GM19035 (cell line): ENCODE data around the gene KAT8.
"Not testable (repeated sequence)": the region's sequence is repeated elsewhere in the genome, so short reads cannot be mapped to it uniquely, and the experiment has no call there.

Experiments used
- ATAC-seq: cut with Tn5 transposase; IDR thresholded peaks from one replicate; pipeline ENCODE4 v1.9.1; 2021; ENCODE audit not compliant: unreplicated experiment

The KAT8 gene

GRCh38 chr16:31083556-31083955 lies 33.9 kb upstream of the KAT8 start:
- no peak for ATAC-seq

- ATAC-seq: no peak
Observed at GRCh38 chr16:31083981-31084380, 33.5 kb upstream of the KAT8 start.

GRCh38 chr16:31084584-31085302 lies 32.7 kb upstream of the KAT8 start:
- ATAC-seq: no peak

- no peak for ATAC-seq
Observed at GRCh38 chr16:31085411-31085810, 32.1 kb upstream of the KAT8 start.

- ATAC-seq: no peak
Observed at GRCh38 chr16:31085873-31086628, 31.4 kb upstream of the KAT8 start.

- no peak for ATAC-seq
Observed at GRCh38 chr16:31086629-31086906, 30.9 kb upstream of the KAT8 start.

DNA sequence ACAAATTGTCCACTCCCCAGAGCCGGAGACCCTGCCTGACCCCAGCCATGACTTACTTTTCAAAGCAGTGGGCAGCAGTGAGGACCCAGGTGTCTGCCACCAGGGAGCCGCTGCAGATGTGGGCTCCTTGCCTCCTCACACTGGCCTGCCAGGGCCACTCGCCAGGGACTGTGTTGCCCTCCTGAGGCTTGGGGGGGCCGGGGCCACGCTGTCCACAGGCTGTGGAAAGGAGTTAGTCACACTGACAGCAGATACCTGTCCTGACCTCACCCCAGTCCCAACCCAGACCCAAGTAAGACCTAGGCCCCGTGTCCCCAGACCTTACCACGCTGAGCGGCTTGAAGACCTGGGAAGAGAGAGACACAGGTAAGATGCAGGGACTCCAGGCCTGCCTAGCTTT lies 30.0 kb upstream of the KAT8 start:
- ATAC-seq: no peak

- ATAC-seq: no peak
Observed at GRCh38 chr16:31087971-31088370, 29.5 kb upstream of the KAT8 start.

DNA sequence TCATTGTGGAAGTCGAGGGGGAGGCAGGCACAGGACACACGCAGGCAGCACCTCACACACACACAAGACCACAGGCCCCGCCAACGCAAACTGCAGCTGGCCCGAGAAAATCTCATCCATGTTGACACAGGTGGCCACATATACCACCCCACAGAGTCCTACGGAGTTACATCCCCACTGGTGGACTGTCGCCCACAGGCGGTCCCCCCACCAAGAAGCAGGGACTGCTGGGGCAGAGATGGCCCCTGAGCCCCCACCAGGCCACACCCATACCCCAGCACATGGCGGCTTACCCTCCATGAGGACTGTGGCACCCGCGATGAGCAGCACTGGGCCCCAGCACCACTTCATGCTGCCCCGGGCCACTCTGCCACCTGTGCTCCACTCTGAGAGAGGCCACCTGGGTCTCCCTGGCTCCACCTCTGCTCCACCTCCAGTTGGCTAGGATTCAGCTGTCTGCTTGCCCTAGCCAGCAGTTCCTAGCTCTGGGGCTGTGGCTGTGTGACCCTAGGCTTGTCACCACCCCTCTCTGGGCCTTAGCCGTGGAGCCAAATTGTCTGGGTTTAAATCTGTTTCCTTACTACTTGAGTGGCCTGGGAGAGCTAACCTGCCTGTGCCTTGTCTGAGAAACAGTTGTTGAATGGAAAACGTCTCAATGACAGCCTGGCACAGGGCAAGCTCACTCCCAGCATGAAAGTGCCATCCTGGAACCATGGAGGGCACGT lies 28.8 kb upstream of the KAT8 start, which contains the start of gene PRSS53:
TSS of gene PRSS53 (minus strand) at position 485 of the 725 bp plus-strand sequence. CDS start at position 351, 134 bp downstream.
- ATAC-seq: no peak

GRCh38 chr16:31089199-31089598 lies 28.3 kb upstream of the KAT8 start:
- ATAC-seq: no peak

GRCh38 chr16:31090540-31090939 lies 26.9 kb upstream of the KAT8 start:
- no peak for ATAC-seq

DNA sequence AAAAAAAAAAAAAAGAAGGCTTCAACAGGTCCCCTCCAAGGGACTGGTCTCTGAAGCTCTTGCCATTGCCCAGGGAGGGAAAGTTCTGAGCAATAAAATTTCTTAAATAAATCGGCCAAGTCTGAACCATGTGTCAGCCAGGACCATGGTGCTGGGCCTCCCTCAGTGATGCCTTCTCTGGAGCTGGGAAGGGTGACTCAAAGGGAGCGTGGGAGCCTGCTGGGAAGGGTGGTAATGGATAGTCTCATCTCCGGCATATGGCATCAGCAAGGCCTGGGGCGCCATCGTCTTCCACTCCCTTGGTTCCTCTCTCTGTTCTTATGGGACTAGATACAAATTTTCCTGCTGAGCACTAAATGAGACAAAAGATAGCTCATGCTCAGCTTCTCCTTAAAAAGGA lies 25.1 kb upstream of the KAT8 start:
- no peak for ATAC-seq

- no peak for ATAC-seq
Observed at GRCh38 chr16:31093132-31093703, 24.2 kb upstream of the KAT8 start.

DNA sequence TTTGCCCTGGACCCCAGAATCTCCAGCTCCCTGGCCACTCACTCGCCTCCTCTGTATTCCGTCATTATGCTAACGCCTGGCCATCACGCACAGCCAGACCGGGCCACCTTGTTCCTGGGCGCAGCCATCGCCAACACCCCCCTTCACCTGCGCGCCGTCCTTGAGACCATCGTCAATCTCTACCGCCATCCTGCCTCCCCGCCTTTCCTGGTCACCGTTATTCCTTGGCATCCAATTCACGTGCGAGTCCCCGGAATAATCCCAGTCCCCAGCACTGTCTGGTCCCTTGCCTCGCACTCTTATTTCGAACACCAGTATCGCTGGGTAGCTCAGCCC lies 23.4 kb upstream of the KAT8 start:
- ATAC-seq: no peak

DNA sequence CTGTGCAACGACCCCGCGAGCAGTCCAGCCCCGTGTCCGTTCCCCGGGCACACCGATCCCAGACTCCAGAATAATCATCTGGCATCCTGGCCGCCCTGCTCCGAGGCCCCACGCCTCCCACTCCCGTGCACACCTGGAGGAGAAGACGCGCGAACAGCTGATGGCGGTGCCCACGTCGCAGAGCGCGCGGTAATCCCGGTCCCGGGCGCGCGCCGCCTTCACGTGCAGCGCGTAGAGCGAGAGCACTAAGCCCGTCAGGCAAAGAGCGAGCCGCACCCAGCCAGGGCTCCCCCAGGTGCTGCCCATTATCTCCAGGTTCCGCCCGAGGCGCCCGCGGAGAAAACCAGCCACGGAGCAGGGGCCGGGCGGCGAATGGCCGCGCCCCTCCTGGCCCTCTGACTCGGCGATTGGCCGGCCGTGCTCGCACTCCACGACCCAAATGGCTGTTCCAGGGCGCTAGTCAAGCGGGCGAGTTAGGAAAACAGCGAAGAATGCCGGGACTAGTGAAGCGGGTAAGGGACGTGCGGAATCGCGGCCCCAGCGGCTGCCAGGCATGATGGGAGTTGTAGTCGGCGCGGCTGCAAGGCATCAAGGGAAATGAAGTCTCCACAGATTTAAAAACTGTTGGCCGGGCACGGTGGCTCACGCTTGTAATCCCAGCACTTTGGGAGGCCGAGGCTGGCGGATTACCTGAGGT lies 22.9 kb upstream of the KAT8 start, which contains the start of gene VKORC1:
TSS of gene VKORC1 (minus strand) at position 374 of the 697 bp plus-strand sequence. CDS start at position 306, 68 bp downstream.
- peak; percentile 80 for ATAC-seq

DNA sequence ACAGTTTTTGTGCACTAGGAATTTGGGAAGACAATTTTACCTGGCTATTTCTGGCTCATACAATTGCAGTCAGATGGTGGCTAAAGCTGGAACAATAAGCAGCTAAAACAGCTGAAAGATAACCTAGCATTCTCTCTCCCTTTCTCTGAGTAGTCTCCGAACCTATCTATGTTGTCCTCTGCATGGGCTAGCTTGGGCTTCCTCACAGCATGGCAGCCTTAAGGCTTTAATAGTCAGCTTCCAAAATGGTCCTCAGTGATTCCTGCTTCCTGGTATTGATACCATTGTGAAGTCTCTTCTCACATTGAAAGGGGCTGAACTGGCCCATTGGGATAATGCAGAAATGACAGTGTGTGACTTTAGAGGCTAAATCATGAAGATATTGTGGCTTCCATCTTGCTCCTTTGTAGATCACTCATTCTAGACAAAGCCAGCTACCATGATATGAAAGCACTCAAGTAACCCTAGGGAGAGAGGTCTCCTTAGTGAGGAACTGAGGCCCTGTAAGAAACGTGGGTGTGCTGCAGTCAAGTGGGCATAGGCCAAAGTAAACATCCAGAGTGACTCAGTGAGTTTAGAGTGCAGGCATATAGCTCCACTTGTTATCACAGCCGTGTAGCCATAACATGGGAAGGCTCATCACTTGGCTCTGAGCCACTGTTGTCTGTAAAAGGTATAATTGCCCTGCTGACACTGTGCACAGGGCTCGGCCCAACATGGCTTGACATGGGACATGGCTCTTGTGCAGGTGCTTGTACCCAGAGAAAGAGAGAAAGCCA lies 17.4 kb upstream of the KAT8 start:
- ATAC-seq: no peak

DNA sequence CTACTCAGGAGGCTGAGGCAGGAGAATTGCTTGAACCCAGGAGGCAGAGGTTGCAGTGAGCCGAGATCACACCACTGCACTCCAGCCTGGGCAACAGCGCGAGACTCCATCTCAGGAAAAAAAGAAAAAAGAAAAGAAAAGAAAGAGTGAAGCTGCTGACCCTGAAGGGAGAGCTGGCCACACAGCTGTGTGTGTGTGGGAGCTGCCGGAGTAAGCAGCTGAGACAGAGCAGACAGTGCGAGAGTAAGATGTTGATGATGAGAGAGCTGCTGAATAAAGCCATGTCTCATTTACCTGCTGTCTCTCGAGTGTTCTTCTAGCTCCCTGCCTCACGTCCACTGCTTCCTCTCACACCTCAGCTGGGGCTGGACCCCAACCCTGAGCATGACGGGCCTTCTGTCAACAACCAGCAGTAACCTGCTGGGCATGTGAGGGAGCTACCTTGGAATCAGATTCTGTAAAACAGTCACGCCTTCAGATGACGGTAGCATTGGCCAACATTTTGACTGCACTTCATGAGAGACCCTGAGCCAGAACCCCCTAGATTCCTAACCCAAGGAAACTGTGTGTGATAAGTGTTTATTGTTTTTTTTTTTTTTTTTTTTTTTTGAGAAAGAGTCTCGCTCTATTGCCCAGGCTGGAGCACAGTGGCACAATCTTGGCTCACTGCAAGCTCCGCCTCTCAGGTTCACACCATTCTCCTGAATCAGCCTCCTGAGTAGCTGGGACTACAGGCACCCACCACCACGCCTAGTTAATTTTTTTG lies 16.4 kb upstream of the KAT8 start:
- not testable (repeated sequence) for ATAC-seq

DNA sequence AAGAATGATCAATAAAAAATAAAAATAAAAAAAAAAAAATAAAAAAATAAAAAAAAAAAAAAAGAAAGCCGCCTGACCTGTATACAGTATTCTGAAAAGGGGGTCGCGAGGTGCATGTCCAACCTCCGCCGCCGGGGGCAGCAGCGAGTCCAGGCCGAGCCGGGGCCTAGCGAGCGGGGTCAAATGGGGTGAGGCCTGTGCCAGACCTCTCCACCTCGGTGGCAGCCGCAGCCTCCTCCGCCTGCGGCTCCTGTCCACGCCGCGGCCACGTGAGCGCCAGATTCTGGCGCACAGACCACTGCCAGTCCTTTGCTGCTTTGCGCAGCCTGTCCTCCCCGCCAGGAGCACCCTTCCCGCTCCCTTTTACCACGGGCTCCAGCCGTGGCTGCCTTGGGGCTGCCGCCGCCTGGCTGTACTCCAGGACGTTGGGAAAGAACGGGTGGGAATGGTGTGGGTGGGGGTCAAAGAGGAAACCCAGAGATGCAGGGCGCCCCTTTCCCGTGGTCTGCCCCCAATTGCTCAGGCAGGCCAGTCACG lies 11.7 kb upstream of the KAT8 start:
- no peak for ATAC-seq
